HepG2 (cell line): ENCODE measurements around the gene TESK1. TPM values are rescaled to one million over a fixed set of nuclear protein-coding genes. Genes with fewer than 3 reads are reported as not detected.

Experiments
- CC2D1A ChIP-seq: sonication (generic); formaldehyde crosslinking; IDR thresholded peaks from 2 replicates; pipeline ENCODE4 v1.8.1; 2023; ENCODE audit warnings: mild to moderate bottlenecking, missing genetic modification reagents
- CEBPZ ChIP-seq: IDR thresholded peaks from 2 replicates; pipeline ENCODE4 v1.6.1; 2012; ENCODE audit warnings: low read length, improper control_type of control experiment
- FOXO4 ChIP-seq: sonication (generic); formaldehyde crosslinking; conservative IDR thresholded peaks from 2 replicates; pipeline ENCODE4 v1.8.1; 2023; ENCODE audit warnings: missing genetic modification reagents
- HNRNPUL1 ChIP-seq: fragments of 200-400 bp; formaldehyde crosslinking; IDR thresholded peaks from 2 replicates; pipeline ENCODE4 v1.6.1; 2017; ENCODE audit warnings: low read depth, mild to moderate bottlenecking, low read length, moderate library complexity
- IKZF1 ChIP-seq: fragments of 450-650 bp; IDR thresholded peaks from 2 replicates; pipeline ENCODE4 v1.7.1; 2016
- MAZ ChIP-seq, 2 experiments: sonication (generic) in 1 of 2; formaldehyde crosslinking in 1 of 2; IDR thresholded peaks; 2 replicates each; pipeline versions ENCODE4 v1.5.0 to v1.6.1; 2012 to 2020; ENCODE audit warnings: low read depth in 2 of 2, mild to moderate bottlenecking in 2 of 2, borderline replicate concordance in 1 of 2, improper control_type of control experiment in 1 of 2, low read length in 1 of 2, missing genetic modification reagents in 1 of 2, moderate library complexity in 1 of 2
- ZBTB3 ChIP-seq: sonication (generic); formaldehyde crosslinking; IDR thresholded peaks from 2 replicates; pipeline ENCODE4 v1.4.0; 2020; ENCODE audit warnings: low read depth, mild to moderate bottlenecking, moderate library complexity, missing genetic modification reagents, borderline replicate concordance
- ZC3H4 ChIP-seq: sonication (generic); formaldehyde crosslinking; IDR thresholded peaks from 2 replicates; pipeline ENCODE4 v1.4.0; 2020; ENCODE audit warnings: missing genetic modification reagents, borderline replicate concordance
- ZFP1 ChIP-seq: IDR thresholded peaks from 2 replicates; pipeline ENCODE4 v1.6.1; 2016
- ZNF274 ChIP-seq: sonication (generic); formaldehyde crosslinking; IDR thresholded peaks from 2 replicates; pipeline ENCODE4 v1.5.1; 2020; ENCODE audit warnings: mild to moderate bottlenecking, missing genetic modification reagents
- ZNF280D ChIP-seq: sonication (generic); formaldehyde crosslinking; IDR thresholded peaks from 2 replicates; pipeline ENCODE4 v1.5.1; 2020; ENCODE audit warnings: mild to moderate bottlenecking, missing genetic modification reagents
- ZNF629 ChIP-seq: sonication (generic); formaldehyde crosslinking; conservative IDR thresholded peaks from 2 replicates; pipeline ENCODE4 v1.5.0; 2020; ENCODE audit warnings: missing genetic modification reagents
- ZNF781 ChIP-seq: sonication (generic); formaldehyde crosslinking; IDR thresholded peaks from 2 replicates; pipeline ENCODE4 v1.5.1; 2020; ENCODE audit warnings: borderline replicate concordance, mild to moderate bottlenecking, missing genetic modification reagents; ENCODE audit errors: not compliant biosample characterization
- polyA plus RNA-seq, 8 experiments: library from polyadenylated mRNA; depleted of rRNA in 3 of 8; stranded (reverse) in 7 of 8; unstranded in 1 of 8; fragments of >200 nt; fragmentation: Illumina TruSeq in 4 of 8; extraction: Trizol in 4 of 8; gene quantifications; 2 replicates each; pipeline versions ENCODE4 v1.2.1 to v1.2.3, GENCODE V29; 2011 to 2016; ENCODE audit warnings: low read depth in 4 of 8, missing spikeins in 1 of 8, mixed read lengths in 1 of 8; ENCODE audit not compliant: insufficient read depth in 1 of 8
- total RNA-seq, 5 experiments: library from RNA; depleted of rRNA; stranded (reverse); fragments of >200 nt; fragmentation: Illumina TruSeq; extraction: Trizol; gene quantifications; 2 replicates each; pipeline ENCODE4 v1.2.3, GENCODE V29; 2016; ENCODE audit warnings: low read depth in 1 of 5
- TF ChIP-seq, protein P1 (sequence below): sonication (generic); formaldehyde crosslinking; conservative IDR thresholded peaks from 2 replicates; pipeline ENCODE4 v1.4.0; 2020; ENCODE audit warnings: mild to moderate bottlenecking, missing genetic modification reagents, moderate library complexity
- TF ChIP-seq, protein P2 (sequence below): IDR thresholded peaks from 2 replicates; pipeline ENCODE4 v1.6.1; 2018; ENCODE audit warnings: missing genetic modification reagents, mild to moderate bottlenecking, missing compliant biosample characterization

Gene TESK1
- total and polyA plus RNA-seq, 2 of the 13 experiments (the other 11 are each of a cell fraction or from before 2014, with no cell fraction given) = 7.3 to 13.6 TPM

GRCh38 chr9:35603986-35604577 lies 980 bp upstream of the TESK1 start (continued):
- no peak for TF ChIP-seq FOXO4 (CRISPR knock-in tag)
- TF ChIP-seq, protein P1, sequence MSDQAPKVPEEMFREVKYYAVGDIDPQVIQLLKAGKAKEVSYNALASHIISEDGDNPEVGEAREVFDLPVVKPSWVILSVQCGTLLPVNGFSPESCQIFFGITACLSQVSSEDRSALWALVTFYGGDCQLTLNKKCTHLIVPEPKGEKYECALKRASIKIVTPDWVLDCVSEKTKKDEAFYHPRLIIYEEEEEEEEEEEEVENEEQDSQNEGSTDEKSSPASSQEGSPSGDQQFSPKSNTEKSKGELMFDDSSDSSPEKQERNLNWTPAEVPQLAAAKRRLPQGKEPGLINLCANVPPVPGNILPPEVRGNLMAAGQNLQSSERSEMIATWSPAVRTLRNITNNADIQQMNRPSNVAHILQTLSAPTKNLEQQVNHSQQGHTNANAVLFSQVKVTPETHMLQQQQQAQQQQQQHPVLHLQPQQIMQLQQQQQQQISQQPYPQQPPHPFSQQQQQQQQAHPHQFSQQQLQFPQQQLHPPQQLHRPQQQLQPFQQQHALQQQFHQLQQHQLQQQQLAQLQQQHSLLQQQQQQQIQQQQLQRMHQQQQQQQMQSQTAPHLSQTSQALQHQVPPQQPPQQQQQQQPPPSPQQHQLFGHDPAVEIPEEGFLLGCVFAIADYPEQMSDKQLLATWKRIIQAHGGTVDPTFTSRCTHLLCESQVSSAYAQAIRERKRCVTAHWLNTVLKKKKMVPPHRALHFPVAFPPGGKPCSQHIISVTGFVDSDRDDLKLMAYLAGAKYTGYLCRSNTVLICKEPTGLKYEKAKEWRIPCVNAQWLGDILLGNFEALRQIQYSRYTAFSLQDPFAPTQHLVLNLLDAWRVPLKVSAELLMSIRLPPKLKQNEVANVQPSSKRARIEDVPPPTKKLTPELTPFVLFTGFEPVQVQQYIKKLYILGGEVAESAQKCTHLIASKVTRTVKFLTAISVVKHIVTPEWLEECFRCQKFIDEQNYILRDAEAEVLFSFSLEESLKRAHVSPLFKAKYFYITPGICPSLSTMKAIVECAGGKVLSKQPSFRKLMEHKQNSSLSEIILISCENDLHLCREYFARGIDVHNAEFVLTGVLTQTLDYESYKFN = peak; percentile 70; the same call in 1 of the 2 replicates
- TF ChIP-seq ZNF629 (CRISPR knock-in tag) = no peak
- TF ChIP-seq ZNF781 (CRISPR knock-in tag) = peak; percentile 20
- TF ChIP-seq, protein P2, sequence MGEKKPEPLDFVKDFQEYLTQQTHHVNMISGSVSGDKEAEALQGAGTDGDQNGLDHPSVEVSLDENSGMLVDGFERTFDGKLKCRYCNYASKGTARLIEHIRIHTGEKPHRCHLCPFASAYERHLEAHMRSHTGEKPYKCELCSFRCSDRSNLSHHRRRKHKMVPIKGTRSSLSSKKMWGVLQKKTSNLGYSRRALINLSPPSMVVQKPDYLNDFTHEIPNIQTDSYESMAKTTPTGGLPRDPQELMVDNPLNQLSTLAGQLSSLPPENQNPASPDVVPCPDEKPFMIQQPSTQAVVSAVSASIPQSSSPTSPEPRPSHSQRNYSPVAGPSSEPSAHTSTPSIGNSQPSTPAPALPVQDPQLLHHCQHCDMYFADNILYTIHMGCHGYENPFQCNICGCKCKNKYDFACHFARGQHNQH (CRISPR knock-in tag) = peak; percentile 92
- TF ChIP-seq ZC3H4 (CRISPR knock-in tag) = no peak
- TF ChIP-seq ZNF280D (CRISPR knock-in tag) = no peak
- TF ChIP-seq CC2D1A = no peak
- TF ChIP-seq ZFP1 = 0 out of 2 replicates have a peak, but pooled peaks have one; percentile 13
- no peak for TF ChIP-seq IKZF1
- no peak for TF ChIP-seq MAZ (IDR thresholded peaks at IDR 0.05; ENCODE audit: borderline replicate concordance, low read depth, low read length)
- TF ChIP-seq MAZ (CRISPR knock-in tag; IDR thresholded peaks at IDR 0.05; ENCODE audit: low read depth) = 0 out of 2 replicates have a peak, but pooled peaks have one; percentile 41
- no peak for TF ChIP-seq ZBTB3 (CRISPR knock-in tag)
- no peak for TF ChIP-seq CEBPZ
- no peak for TF ChIP-seq HNRNPUL1
- TF ChIP-seq ZNF274 (CRISPR knock-in tag) = no peak
